ENCODE measurements around the gene CFDP1. TPM values are rescaled to one million over a fixed set of nuclear protein-coding genes. Genes with fewer than 3 reads are reported as not detected.
"Not testable (repeated sequence)": the region's sequence is repeated elsewhere in the genome, so short reads cannot be mapped to it uniquely, and the experiment has no call there.

The CFDP1 gene
- total RNA-seq, 1 experiment from 2014 or later, result 90.3 TPM

GRCh38 chr16:75464122-75464918 lies 31.0 kb upstream of the CFDP1 start, which contains the start of gene TMEM170A:
TMEM170A (minus strand) TSS chr16:75464689; CDS start chr16:75464600, 89 bp downstream.
- H3K36me3 ChIP-seq, result peaks cover 6% of the 10 kb centered on the region
- peak within 1 kb of the TSS; percentile 84 for H3K4me3 ChIP-seq
- peak; percentile 99 for DNase-seq (ENCODE audit: low read depth in 1 of 2, low spot score in 2 of 2)
- H3K27me3 ChIP-seq (replicated peaks), result no peaks in the 10 kb centered on the region
- peak within 1 kb of the TSS; percentile 54 for H3K27ac ChIP-seq
- H3K9me3 ChIP-seq (replicated peaks), result no peaks in the 10 kb centered on the region
- peaks cover 7% of the 10 kb centered on the region; the same call in 1 of the 2 replicates for H3K4me1 ChIP-seq (replicated peaks)

- peak in 1 of 2 experiments; percentile 52 for DNase-seq (ENCODE audit: low read depth in 1 of 2, low spot score in 2 of 2)
- not testable (repeated sequence) for H3K36me3 ChIP-seq; H3K9me3 ChIP-seq (replicated peaks); H3K4me1 ChIP-seq (replicated peaks); H3K27me3 ChIP-seq (replicated peaks)
- Histone ChIP-seq H3K4me3 (peak overlapping the region; percentile 84), H3K27ac (peak overlapping the region; percentile 54)
Observed at GRCh38 chr16:75463389-75464121, 30.3 kb upstream of the CFDP1 start.

- H3K36me3 ChIP-seq, result peaks cover 6% of the 10 kb centered on the region
- no peaks in the 10 kb centered on the region for H3K9me3 ChIP-seq (replicated peaks)
- no peaks in the 10 kb centered on the region for H3K27me3 ChIP-seq (replicated peaks)
- H3K4me1 ChIP-seq (replicated peaks), result peaks cover 7% of the 10 kb centered on the region; the same call in 1 of the 2 replicates
- H3K27ac ChIP-seq, result no peak overlapping the region
- no peak overlapping the region for H3K4me3 ChIP-seq
- DNase-seq (ENCODE audit: low read depth in 1 of 2, low spot score in 2 of 2), result no peak
Observed at GRCh38 chr16:75462806-75463205, 29.5 kb upstream of the CFDP1 start.

GRCh38 chr16:75461575-75461974 lies 28.3 kb upstream of the CFDP1 start:
- peaks cover 7% of the 10 kb centered on the region; the same call in 1 of the 2 replicates for H3K4me1 ChIP-seq (replicated peaks)
- no peaks in the 10 kb centered on the region for H3K27me3 ChIP-seq (replicated peaks)
- no peaks in the 10 kb centered on the region for H3K9me3 ChIP-seq (replicated peaks)
- no peak overlapping the region for H3K4me3 ChIP-seq
- H3K27ac ChIP-seq, result no peak overlapping the region
- H3K36me3 ChIP-seq, result peaks cover 6% of the 10 kb centered on the region
- DNase-seq (ENCODE audit: low read depth in 1 of 2, low spot score in 2 of 2), result no peak

GRCh38 chr16:75460446-75460845 lies 27.1 kb upstream of the CFDP1 start:
- Histone ChIP-seq H3K27me3 (replicated peaks) (no peaks in the 10 kb centered on the region), H3K4me3 (no peak overlapping the region), H3K36me3 (peaks cover 6% of the 10 kb centered on the region), H3K9me3 (replicated peaks) (no peaks in the 10 kb centered on the region), H3K4me1 (replicated peaks) (peaks cover 7% of the 10 kb centered on the region; the same call in 1 of the 2 replicates), H3K27ac (no peak overlapping the region)
- no peak for DNase-seq (ENCODE audit: low read depth in 1 of 2, low spot score in 2 of 2)

GRCh38 chr16:75459691-75460090 lies 26.4 kb upstream of the CFDP1 start:
- peaks cover 7% of the 10 kb centered on the region; the same call in 1 of the 2 replicates for H3K4me1 ChIP-seq (replicated peaks)
- peaks cover 6% of the 10 kb centered on the region for H3K36me3 ChIP-seq
- no peak overlapping the region for H3K4me3 ChIP-seq
- no peaks in the 10 kb centered on the region for H3K27me3 ChIP-seq (replicated peaks)
- H3K27ac ChIP-seq, result no peak overlapping the region
- DNase-seq (ENCODE audit: low read depth in 1 of 2, low spot score in 2 of 2), result no peak
- H3K9me3 ChIP-seq (replicated peaks), result no peaks in the 10 kb centered on the region

GRCh38 chr16:75458439-75458838 lies 25.1 kb upstream of the CFDP1 start:
- no peak overlapping the region for H3K27ac ChIP-seq
- no peak for DNase-seq (ENCODE audit: low read depth in 1 of 2, low spot score in 2 of 2)

GRCh38 chr16:75458029-75458428 lies 24.7 kb upstream of the CFDP1 start:
- Histone ChIP-seq H3K9me3 (replicated peaks) (no peaks in the 10 kb centered on the region), H3K4me1 (replicated peaks) (peaks cover 6% of the 10 kb centered on the region; the same call in 1 of the 2 replicates), H3K27ac (no peak overlapping the region), H3K4me3 (no peak overlapping the region), H3K36me3 (no peaks in the 10 kb centered on the region; the same call in 1 of the 2 replicates), H3K27me3 (replicated peaks) (no peaks in the 10 kb centered on the region)
- no peak for DNase-seq (ENCODE audit: low read depth in 1 of 2, low spot score in 2 of 2)

More at GRCh38 chr16:75458439-75458838, 25.1 kb upstream of the CFDP1 start:
- Histone ChIP-seq H3K4me1 (replicated peaks) (peaks cover 7% of the 10 kb centered on the region; the same call in 1 of the 2 replicates), H3K36me3 (no peaks in the 10 kb centered on the region; the same call in 1 of the 2 replicates), H3K4me3 (no peak overlapping the region), H3K9me3 (replicated peaks) (no peaks in the 10 kb centered on the region), H3K27me3 (replicated peaks) (no peaks in the 10 kb centered on the region)

- Histone ChIP-seq H3K27me3 (replicated peaks) (no peaks in the 10 kb centered on the region), H3K36me3 (no peaks in the 10 kb centered on the region; the same call in 1 of the 2 replicates), H3K27ac (no peak overlapping the region), H3K9me3 (replicated peaks) (no peaks in the 10 kb centered on the region), H3K4me1 (replicated peaks) (0 out of 2 replicates have a peak, but pooled peaks cover 3% of the 10 kb centered on the region), H3K4me3 (no peak overlapping the region)
- DNase-seq (ENCODE audit: low read depth in 1 of 2, low spot score in 2 of 2), result no peak
Observed at GRCh38 chr16:75457485-75458021, 24.2 kb upstream of the CFDP1 start.

GRCh38 chr16:75456971-75457370 lies 23.7 kb upstream of the CFDP1 start:
- H3K4me1 ChIP-seq (replicated peaks), result 0 out of 2 replicates have a peak, but pooled peaks cover 3% of the 10 kb centered on the region
- DNase-seq (ENCODE audit: low read depth in 1 of 2, low spot score in 2 of 2), result no peak
- no peaks in the 10 kb centered on the region for H3K9me3 ChIP-seq (replicated peaks)
- no peaks in the 10 kb centered on the region for H3K27me3 ChIP-seq (replicated peaks)
- H3K36me3 ChIP-seq, result no peaks in the 10 kb centered on the region; the same call in 1 of the 2 replicates
- H3K27ac ChIP-seq, result no peak overlapping the region
- H3K4me3 ChIP-seq, result no peak overlapping the region

- H3K27ac ChIP-seq; H3K4me3 ChIP-seq; H3K4me1 ChIP-seq (replicated peaks); H3K27me3 ChIP-seq (replicated peaks); H3K36me3 ChIP-seq; DNase-seq (ENCODE audit: low read depth in 1 of 2, low spot score in 2 of 2); H3K9me3 ChIP-seq (replicated peaks): not testable (repeated sequence)
Observed at GRCh38 chr16:75456486-75456885, 23.2 kb upstream of the CFDP1 start.

DNA sequence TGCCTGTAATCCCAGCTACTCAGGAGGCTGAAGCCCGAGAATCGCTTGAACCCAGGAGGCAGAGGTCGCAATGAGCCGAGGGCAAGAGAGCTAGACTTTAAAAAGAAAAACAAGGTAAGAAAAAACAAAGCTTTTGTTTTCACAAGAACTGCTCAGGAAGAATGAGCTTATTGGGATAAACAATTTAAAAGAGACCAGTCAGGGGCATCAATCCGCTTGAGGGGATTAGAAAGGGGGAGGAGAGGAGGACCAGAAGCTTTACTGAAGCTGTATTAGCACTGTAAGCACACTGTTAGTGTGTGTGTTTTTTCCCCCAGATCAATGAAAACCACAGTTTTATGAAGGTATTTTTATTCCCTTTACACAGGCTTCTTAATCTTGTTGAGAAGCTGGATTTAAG lies 22.4 kb upstream of the CFDP1 start:
- Histone ChIP-seq H3K9me3 (replicated peaks) (no peaks in the 10 kb centered on the region), H3K27ac (no peak overlapping the region), H3K4me3 (no peak overlapping the region), H3K36me3 (peaks cover 7% of the 10 kb centered on the region), H3K27me3 (replicated peaks) (no peaks in the 10 kb centered on the region), H3K4me1 (replicated peaks) (no peaks in the 10 kb centered on the region)
- DNase-seq (ENCODE audit: low read depth in 1 of 2, low spot score in 2 of 2), result no peak

DNA sequence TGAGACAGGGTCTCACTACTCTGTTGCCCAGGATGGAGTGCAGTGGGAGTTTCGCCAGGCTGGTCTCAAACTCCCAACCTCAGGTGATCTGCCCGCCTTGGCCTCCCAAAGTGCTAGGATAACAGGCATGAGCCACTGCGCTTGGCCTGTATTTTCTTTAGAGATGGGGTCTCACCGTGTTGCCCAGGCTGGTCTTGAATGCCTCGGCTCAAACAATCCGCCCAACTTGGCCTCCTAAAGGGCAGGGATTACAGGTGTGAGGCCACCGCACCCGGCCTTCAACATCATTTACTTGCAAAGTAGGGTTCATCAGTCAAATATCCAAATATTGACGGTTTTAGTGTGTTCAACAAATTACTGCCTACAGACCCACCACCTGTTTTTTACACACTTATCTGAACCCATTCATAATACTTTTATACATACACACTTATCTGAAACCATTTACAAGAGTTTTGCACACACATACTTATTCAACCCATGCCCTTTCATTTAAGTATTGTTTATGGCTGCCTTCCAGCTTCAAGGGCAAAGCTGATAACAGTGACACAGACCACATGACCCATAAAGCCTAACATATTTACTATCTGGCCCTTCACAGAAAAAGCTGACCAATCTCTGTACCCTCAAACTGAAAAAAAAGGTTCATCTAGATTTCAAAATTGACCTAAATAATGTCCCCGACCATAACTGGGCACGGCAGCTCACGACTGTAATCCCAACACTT lies 19.3 kb upstream of the CFDP1 start:
- H3K9me3 ChIP-seq (replicated peaks), result no peaks in the 10 kb centered on the region
- no peak for DNase-seq (ENCODE audit: low read depth in 1 of 2, low spot score in 2 of 2)
- H3K27ac ChIP-seq, result no peak overlapping the region
- peaks cover 16% of the 10 kb centered on the region for H3K36me3 ChIP-seq
- no peaks in the 10 kb centered on the region for H3K27me3 ChIP-seq (replicated peaks)
- H3K4me3 ChIP-seq, result no peak overlapping the region
- no peaks in the 10 kb centered on the region for H3K4me1 ChIP-seq (replicated peaks)
